Measurements from ENCODE around the gene PSAPL1. TPM values are rescaled to one million over a fixed set of nuclear protein-coding genes. Genes with fewer than 3 reads are reported as not detected.

PSAPL1 gene
- total RNA-seq, 1 experiment from 2014 or later, result 14.3 TPM

- Mint-ChIP-seq H3K27ac (ENCODE audit: unreplicated experiment) (no peak overlapping the region), H3K9me3 (ENCODE audit: unreplicated experiment) (no peaks in the 10 kb centered on the region), H3K4me1 (ENCODE audit: low read depth, unreplicated experiment) (peaks cover 6% of the 10 kb centered on the region), H3K36me3 (ENCODE audit: insufficient read depth, unreplicated experiment) (no peaks in the 10 kb centered on the region), H3K4me3 (ENCODE audit: unreplicated experiment) (no peak overlapping the region), H3K27me3 (ENCODE audit: insufficient read depth, unreplicated experiment) (no peaks in the 10 kb centered on the region)
- ChIA-PET CTCF (interaction anchor here (0.8 kb wide), 1 partner anchor 10 kb away, joined by 3 read pairs; no protein-coding TSS in a partner anchor), POLR2A (no interaction called here)
- no peaks in the 10 kb centered on the region for H3K36me3 ChIP-seq (ENCODE audit: control insufficient read depth, insufficient read depth, low read length)
- DNase-seq, result no peak
- no peaks in the 10 kb centered on the region for H3K4me1 ChIP-seq
- no TSS peak for BruUV-seq (replicated peaks)
- no peaks in the 10 kb centered on the region for H3K9me3 ChIP-seq
- intact Hi-C loops (cut with micrococcal nuclease; ENCODE audit: unreplicated experiment), result no loop called here
- no peaks in the 10 kb centered on the region for H3K27me3 ChIP-seq (replicated peaks; ENCODE audit: control insufficient read depth, insufficient read depth, low read length)
- H3K4me3 ChIP-seq (ENCODE audit: low read depth, low read length), result no peak overlapping the region
- no peak for TF ChIP-seq CTCF (IDR thresholded peaks at IDR 0.05; ENCODE audit: insufficient read depth in 1 of 2, low read depth in 1 of 2, low read length in 1 of 2, severe bottlenecking in 1 of 2, unreplicated experiment in 1 of 2)
Observed at GRCh38 chr4:7460566-7460965, 25.8 kb upstream of the PSAPL1 start.

GRCh38 chr4:7459471-7459870, 24.7 kb upstream of the PSAPL1 start:
- no TSS peak for BruUV-seq (replicated peaks)
- TF ChIP-seq CTCF (IDR thresholded peaks at IDR 0.05; ENCODE audit: insufficient read depth in 1 of 2, low read depth in 1 of 2, low read length in 1 of 2, severe bottlenecking in 1 of 2, unreplicated experiment in 1 of 2), result no peak
- ChIA-PET POLR2A (no interaction called here), CTCF (no interaction called here)
- intact Hi-C loops (cut with micrococcal nuclease; ENCODE audit: unreplicated experiment), result no loop called here
- Mint-ChIP-seq H3K27me3 (ENCODE audit: insufficient read depth, unreplicated experiment) (no peaks in the 10 kb centered on the region), H3K36me3 (ENCODE audit: insufficient read depth, unreplicated experiment) (no peaks in the 10 kb centered on the region), H3K27ac (ENCODE audit: unreplicated experiment) (no peak overlapping the region), H3K4me1 (ENCODE audit: low read depth, unreplicated experiment) (peaks cover 6% of the 10 kb centered on the region), H3K4me3 (ENCODE audit: unreplicated experiment) (no peak overlapping the region), H3K9me3 (ENCODE audit: unreplicated experiment) (no peaks in the 10 kb centered on the region)
- Histone ChIP-seq H3K9me3 (no peaks in the 10 kb centered on the region), H3K36me3 (ENCODE audit: control insufficient read depth, insufficient read depth, low read length) (no peaks in the 10 kb centered on the region), H3K27me3 (replicated peaks; ENCODE audit: control insufficient read depth, insufficient read depth, low read length) (no peaks in the 10 kb centered on the region), H3K4me1 (no peaks in the 10 kb centered on the region), H3K4me3 (ENCODE audit: low read depth, low read length) (no peak overlapping the region)
- DNase-seq, result no peak

GRCh38 chr4:7458477-7458876, 23.7 kb upstream of the PSAPL1 start:
- H3K27me3 Mint-ChIP-seq (ENCODE audit: insufficient read depth, unreplicated experiment), result no peaks in the 10 kb centered on the region
- peaks cover 6% of the 10 kb centered on the region for H3K4me1 Mint-ChIP-seq (ENCODE audit: low read depth, unreplicated experiment)
- BruUV-seq (replicated peaks), result no TSS peak
- no peaks in the 10 kb centered on the region for H3K9me3 ChIP-seq
- H3K4me1 ChIP-seq, result no peaks in the 10 kb centered on the region
- ChIA-PET CTCF (no interaction called here), POLR2A (no interaction called here)
- no peaks in the 10 kb centered on the region for H3K9me3 Mint-ChIP-seq (ENCODE audit: unreplicated experiment)
- H3K36me3 Mint-ChIP-seq (ENCODE audit: insufficient read depth, unreplicated experiment), result no peaks in the 10 kb centered on the region
- TF ChIP-seq CTCF (IDR thresholded peaks at IDR 0.05; ENCODE audit: insufficient read depth in 1 of 2, low read depth in 1 of 2, low read length in 1 of 2, severe bottlenecking in 1 of 2, unreplicated experiment in 1 of 2), result no peak
- DNase-seq, result no peak
- H3K4me3 Mint-ChIP-seq (ENCODE audit: unreplicated experiment), result no peak overlapping the region
- no peak overlapping the region for H3K4me3 ChIP-seq (ENCODE audit: low read depth, low read length)
- no peaks in the 10 kb centered on the region for H3K36me3 ChIP-seq (ENCODE audit: control insufficient read depth, insufficient read depth, low read length)
- intact Hi-C loops (cut with micrococcal nuclease; ENCODE audit: unreplicated experiment), result no loop called here
- no peaks in the 10 kb centered on the region for H3K27me3 ChIP-seq (replicated peaks; ENCODE audit: control insufficient read depth, insufficient read depth, low read length)
- no peak overlapping the region for H3K27ac Mint-ChIP-seq (ENCODE audit: unreplicated experiment)

All from Caco-2 (cell line).